Gastroesophageal sphincter (tissue), 4 donors: Measurements from ENCODE around the gene ERBB4. TPM values are rescaled to one million over a fixed set of nuclear protein-coding genes. Genes with fewer than 3 reads are reported as not detected.

Source experiments
- ATAC-seq: fragments of 150-250 bp; one replicate; pipeline ENCODE4 v1.9.1; 2016; ENCODE audit warnings: mild to moderate bottlenecking, moderate library complexity
- H3K27ac ChIP-seq, 4 donors: fragments of 200-600 bp; sonication (generic) in 3 of 4; 1 replicate in 3 of 4; 2 replicates in 1 of 4; pipeline ENCODE4 v1.5.1; 2016 to 2019
- H3K27me3 ChIP-seq: fragments of 200-600 bp; sonication (generic); one replicate; pipeline ENCODE4 v1.5.1; 2019
- H3K36me3 ChIP-seq, 2 donors: fragments of 200-600 bp; sonication (generic); one replicate each; pipeline ENCODE4 v1.5.1; 2019; ENCODE audit warnings: control low read depth in 1 of 2
- H3K4me1 ChIP-seq, 3 donors: fragments of 200-600 bp; sonication (generic); 1 replicate in 2 of 3; 2 replicates in 1 of 3; pipeline ENCODE4 v1.5.1; 2016 to 2019; ENCODE audit warnings: control low read depth in 2 of 3
- H3K4me3 ChIP-seq, 2 donors: fragments of 200-600 bp; sonication (generic); one replicate each; pipeline ENCODE4 v1.5.1; 2019; ENCODE audit warnings: mild to moderate bottlenecking in 1 of 2, moderate library complexity in 1 of 2
- H3K9me3 ChIP-seq, 3 donors: fragments of 200-600 bp; sonication (generic); one replicate each; pipeline ENCODE4 v1.5.1; 2017 to 2019; ENCODE audit warnings: control low read depth in 2 of 3
- EP300 ChIP-seq: sonication (generic); formaldehyde crosslinking; IDR thresholded peaks from one replicate; pipeline ENCODE4 v1.6.1; 2017; ENCODE audit warnings: antibody characterized with exemption, mild to moderate bottlenecking
- POLR2A ChIP-seq, 2 donors: fragments of 450-650 bp; IDR thresholded peaks; one replicate each; pipeline ENCODE4 v1.6.1; 2017; ENCODE audit warnings: antibody characterized with exemption in 2 of 2, mild to moderate bottlenecking in 2 of 2, moderate library complexity in 1 of 2
- POLR2AphosphoS5 ChIP-seq: sonication (generic); formaldehyde crosslinking; IDR thresholded peaks from one replicate; pipeline ENCODE4 v1.6.1; 2017; ENCODE audit warnings: antibody characterized with exemption
- WGBS, 2 donors: methylation state at CpG; one replicate each; pipeline ENCODE4 v1.1.5; 2018; ENCODE audit warnings: low coverage in 1 of 2; 5-methylcytosine and 5-hydroxymethylcytosine counted together
- total RNA-seq, 4 donors: library from RNA; depleted of rRNA; stranded (reverse); fragments of >200 nt; gene quantifications; one replicate each; pipeline ENCODE4 v1.1.0, GENCODE V29; 2016
- TF ChIP-seq, protein P1 (sequence below), 4 experiments: fragments of 200-600 bp in 2 of 4; fragments of 450-650 bp in 2 of 4; sonication (generic) in 1 of 4; IDR thresholded peaks; one replicate each; pipeline ENCODE4 v1.5.1; 2017 to 2019; ENCODE audit warnings: antibody characterized with exemption in 4 of 4, mild to moderate bottlenecking in 2 of 4, moderate library complexity in 2 of 4

The ERBB4 gene
- total RNA-seq, 4 donors from 2014 or later = 0.16 to 0.92 (median 0.50) TPM

- ATAC-seq = no peak
- Histone ChIP-seq H3K4me1 (no peaks in the 10 kb centered on the region), H3K9me3 (no peaks in the 10 kb centered on the region), H3K27me3 (no peaks in the 10 kb centered on the region), H3K4me3 (no peak overlapping the region), H3K27ac (no peak overlapping the region), H3K36me3 (no peaks in the 10 kb centered on the region)
- TF ChIP-seq EP300 = no peak
- TF ChIP-seq POLR2A (IDR thresholded peaks at IDR 0.05) = no peak
- TF ChIP-seq POLR2AphosphoS5 = no peak
- WGBS, 2 donors = 63 to 84% methylated on average over 4 of the region's 4 CpGs
Observed at GRCh38 chr2:212034841-212035585, 503.6 kb downstream of the ERBB4 start.

GRCh38 chr2:212033888-212034287 lies 504.7 kb downstream of the ERBB4 start:
- H3K27me3 ChIP-seq = no peaks in the 10 kb centered on the region
- TF ChIP-seq POLR2A (IDR thresholded peaks at IDR 0.05) = no peak
- no peaks in the 10 kb centered on the region for H3K9me3 ChIP-seq
- H3K36me3 ChIP-seq = no peaks in the 10 kb centered on the region
- H3K4me1 ChIP-seq = no peaks in the 10 kb centered on the region
- no peak overlapping the region for H3K27ac ChIP-seq
- no peak overlapping the region for H3K4me3 ChIP-seq
- ATAC-seq = no peak

GRCh38 chr2:212032536-212033219 lies 505.9 kb downstream of the ERBB4 start:
- no peaks in the 10 kb centered on the region for H3K4me1 ChIP-seq
- no peaks in the 10 kb centered on the region for H3K36me3 ChIP-seq
- no peaks in the 10 kb centered on the region for H3K9me3 ChIP-seq
- no peak overlapping the region for H3K4me3 ChIP-seq
- TF ChIP-seq EP300 (no peak), POLR2A (IDR thresholded peaks at IDR 0.05) (no peak), POLR2AphosphoS5 (no peak)
- TF ChIP-seq, protein P1, sequence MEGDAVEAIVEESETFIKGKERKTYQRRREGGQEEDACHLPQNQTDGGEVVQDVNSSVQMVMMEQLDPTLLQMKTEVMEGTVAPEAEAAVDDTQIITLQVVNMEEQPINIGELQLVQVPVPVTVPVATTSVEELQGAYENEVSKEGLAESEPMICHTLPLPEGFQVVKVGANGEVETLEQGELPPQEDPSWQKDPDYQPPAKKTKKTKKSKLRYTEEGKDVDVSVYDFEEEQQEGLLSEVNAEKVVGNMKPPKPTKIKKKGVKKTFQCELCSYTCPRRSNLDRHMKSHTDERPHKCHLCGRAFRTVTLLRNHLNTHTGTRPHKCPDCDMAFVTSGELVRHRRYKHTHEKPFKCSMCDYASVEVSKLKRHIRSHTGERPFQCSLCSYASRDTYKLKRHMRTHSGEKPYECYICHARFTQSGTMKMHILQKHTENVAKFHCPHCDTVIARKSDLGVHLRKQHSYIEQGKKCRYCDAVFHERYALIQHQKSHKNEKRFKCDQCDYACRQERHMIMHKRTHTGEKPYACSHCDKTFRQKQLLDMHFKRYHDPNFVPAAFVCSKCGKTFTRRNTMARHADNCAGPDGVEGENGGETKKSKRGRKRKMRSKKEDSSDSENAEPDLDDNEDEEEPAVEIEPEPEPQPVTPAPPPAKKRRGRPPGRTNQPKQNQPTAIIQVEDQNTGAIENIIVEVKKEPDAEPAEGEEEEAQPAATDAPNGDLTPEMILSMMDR (IDR thresholded peaks at IDR 0.05) = no peak
- WGBS, 2 donors = 60 to 92% methylated on average over 1 of the region's 1 CpG
- no peak overlapping the region for H3K27ac ChIP-seq
- H3K27me3 ChIP-seq = no peaks in the 10 kb centered on the region
- ATAC-seq = no peak

DNA sequence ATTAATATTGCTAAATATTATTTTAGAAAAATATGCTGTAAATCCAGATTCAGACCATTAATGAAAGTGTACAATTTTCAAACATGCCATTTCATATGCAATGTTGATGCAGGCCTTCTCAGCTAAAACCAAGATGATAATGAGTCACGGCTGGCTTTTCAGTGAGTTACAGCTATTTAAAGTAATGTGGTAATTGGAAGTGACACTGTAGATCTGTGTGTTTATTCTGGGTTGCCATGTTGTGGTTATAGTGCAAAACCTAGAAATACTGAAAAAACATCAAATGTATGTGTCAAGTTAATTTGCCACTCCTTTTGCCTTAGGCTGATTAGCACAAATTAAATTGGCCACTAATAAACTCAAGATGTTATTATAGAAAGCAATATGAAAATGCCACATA lies 506.6 kb downstream of the ERBB4 start:
- H3K4me3 ChIP-seq = no peak overlapping the region
- ATAC-seq = no peak
- TF ChIP-seq, protein P1 (IDR thresholded peaks at IDR 0.05) = no peak
- TF ChIP-seq EP300 = no peak
- no peak for TF ChIP-seq POLR2AphosphoS5
- no peak for TF ChIP-seq POLR2A (IDR thresholded peaks at IDR 0.05)
- no peaks in the 10 kb centered on the region for H3K4me1 ChIP-seq
- 33 to 75% methylated on average over 1 of the region's 1 CpG for WGBS, 2 donors
- no peaks in the 10 kb centered on the region for H3K27me3 ChIP-seq
- H3K36me3 ChIP-seq = no peaks in the 10 kb centered on the region
- H3K9me3 ChIP-seq = no peaks in the 10 kb centered on the region
- no peak overlapping the region for H3K27ac ChIP-seq

- no peaks in the 10 kb centered on the region for H3K27me3 ChIP-seq
- TF ChIP-seq EP300 = no peak
- TF ChIP-seq, protein P1 (IDR thresholded peaks at IDR 0.05) = no peak
- no peak for TF ChIP-seq POLR2A (IDR thresholded peaks at IDR 0.05)
- no peak for TF ChIP-seq POLR2AphosphoS5
- H3K4me3 ChIP-seq = no peak overlapping the region
- 30 to 49% methylated on average over 3 to 4 of the region's 4 CpGs for WGBS, 2 donors
- no peak overlapping the region for H3K27ac ChIP-seq
- no peaks in the 10 kb centered on the region for H3K4me1 ChIP-seq
- H3K36me3 ChIP-seq = no peaks in the 10 kb centered on the region
- no peaks in the 10 kb centered on the region for H3K9me3 ChIP-seq
- no peak for ATAC-seq
Observed at GRCh38 chr2:212030709-212031108, 507.9 kb downstream of the ERBB4 start.
